KOPT-K1 (cell line): ENCODE data around the gene SRGAP3.

Source experiments
- H3K27ac ChIP-seq: fragments of 200-600 bp; sonication (generic); 2 replicates; pipeline ENCODE4 v1.5.1; 2016; ENCODE audit warnings: antibody characterized with exemption, mild to moderate bottlenecking, low read depth, low read length; ENCODE audit not compliant: poor library complexity, severe bottlenecking
- H3K36me3 ChIP-seq: fragments of 200-600 bp; sonication (generic); 2 replicates; pipeline ENCODE4 v1.5.1; 2017; ENCODE audit warnings: antibody characterized with exemption, mild to moderate bottlenecking, low read length, moderate library complexity; ENCODE audit not compliant: insufficient read depth
- H3K9me3 ChIP-seq: fragments of 200-600 bp; sonication (generic); 2 replicates; pipeline ENCODE4 v1.5.1; 2017; ENCODE audit warnings: antibody characterized with exemption, low read length, mild to moderate bottlenecking; ENCODE audit not compliant: insufficient read depth, poor library complexity, severe bottlenecking

The SRGAP3 gene

GRCh38 chr3:9168241-9168741, 81.2 kb downstream of the SRGAP3 start:
- Histone ChIP-seq H3K36me3 (no peaks in the 10 kb centered on the region), H3K27ac (peak overlapping the region; percentile 15), H3K9me3 (no peaks in the 10 kb centered on the region)

GRCh38 chr3:9167222-9167621, 82.2 kb downstream of the SRGAP3 start:
- Histone ChIP-seq H3K36me3 (no peaks in the 10 kb centered on the region), H3K9me3 (no peaks in the 10 kb centered on the region)

GRCh38 chr3:9165421-9165820, 84.0 kb downstream of the SRGAP3 start:
- no peaks in the 10 kb centered on the region for H3K36me3 ChIP-seq
- no peaks in the 10 kb centered on the region for H3K9me3 ChIP-seq
- H3K27ac ChIP-seq: no peak overlapping the region

More at GRCh38 chr3:9167222-9167621, 82.2 kb downstream of the SRGAP3 start:
- no peak overlapping the region for H3K27ac ChIP-seq

- Histone ChIP-seq H3K9me3 (no peaks in the 10 kb centered on the region), H3K27ac (no peak overlapping the region), H3K36me3 (no peaks in the 10 kb centered on the region)
Observed at GRCh38 chr3:9163289-9163688, 86.2 kb downstream of the SRGAP3 start.

GRCh38 chr3:9161811-9162210, 87.6 kb downstream of the SRGAP3 start:
- Histone ChIP-seq H3K9me3 (no peaks in the 10 kb centered on the region), H3K36me3 (no peaks in the 10 kb centered on the region), H3K27ac (no peak overlapping the region)

- H3K27ac ChIP-seq: no peak overlapping the region
- H3K9me3 ChIP-seq: no peaks in the 10 kb centered on the region
- H3K36me3 ChIP-seq: no peaks in the 10 kb centered on the region
Observed at GRCh38 chr3:9161298-9161697, 88.1 kb downstream of the SRGAP3 start.

- Histone ChIP-seq H3K9me3 (no peaks in the 10 kb centered on the region), H3K27ac (no peak overlapping the region), H3K36me3 (no peaks in the 10 kb centered on the region)
Observed at GRCh38 chr3:9158865-9159630, 90.4 kb downstream of the SRGAP3 start.

GRCh38 chr3:9157651-9158362, 91.6 kb downstream of the SRGAP3 start:
- H3K36me3 ChIP-seq: no peaks in the 10 kb centered on the region
- no peak overlapping the region for H3K27ac ChIP-seq
- H3K9me3 ChIP-seq: no peaks in the 10 kb centered on the region

GRCh38 chr3:9156604-9157003, 92.8 kb downstream of the SRGAP3 start:
- H3K9me3 ChIP-seq: peaks cover 12% of the 10 kb centered on the region
- no peak overlapping the region for H3K27ac ChIP-seq
- H3K36me3 ChIP-seq: no peaks in the 10 kb centered on the region

GRCh38 chr3:9155028-9155427, 94.4 kb downstream of the SRGAP3 start:
- H3K36me3 ChIP-seq: no peaks in the 10 kb centered on the region
- no peak overlapping the region for H3K27ac ChIP-seq
- peaks cover 26% of the 10 kb centered on the region for H3K9me3 ChIP-seq

- H3K36me3 ChIP-seq: no peaks in the 10 kb centered on the region
Observed at GRCh38 chr3:9153904-9154619, 95.4 kb downstream of the SRGAP3 start.

GRCh38 chr3:9151240-9151639, 98.2 kb downstream of the SRGAP3 start:
- peaks cover 39% of the 10 kb centered on the region for H3K9me3 ChIP-seq
- no peaks in the 10 kb centered on the region for H3K36me3 ChIP-seq
- no peak overlapping the region for H3K27ac ChIP-seq

More at GRCh38 chr3:9153904-9154619, 95.4 kb downstream of the SRGAP3 start:
- peaks cover 36% of the 10 kb centered on the region for H3K9me3 ChIP-seq
- no peak overlapping the region for H3K27ac ChIP-seq

- no peaks in the 10 kb centered on the region for H3K36me3 ChIP-seq
- no peak overlapping the region for H3K27ac ChIP-seq
- peaks cover 53% of the 10 kb centered on the region for H3K9me3 ChIP-seq
Observed at GRCh38 chr3:9149566-9149965, 99.9 kb downstream of the SRGAP3 start.

GRCh38 chr3:9147896-9148266, 101.6 kb downstream of the SRGAP3 start:
- no peaks in the 10 kb centered on the region for H3K36me3 ChIP-seq
- H3K27ac ChIP-seq: no peak overlapping the region
- peaks cover 65% of the 10 kb centered on the region for H3K9me3 ChIP-seq

- H3K9me3 ChIP-seq: peaks cover 60% of the 10 kb centered on the region
- no peak overlapping the region for H3K27ac ChIP-seq
- no peaks in the 10 kb centered on the region for H3K36me3 ChIP-seq
Observed at GRCh38 chr3:9147215-9147895, 102.1 kb downstream of the SRGAP3 start.
